NCI-H2081 treated with DMSO at 0.1 percent for 48 hours (cell line): ENCODE results near the gene DPM3.
A peak's percentile ranks its signal among the peaks of the same experiment; 100 is the strongest.

Experiments
- DNase-seq: peaks from one replicate; lab custom pipeline; 2025; lab: John Stamatoyannopoulos, UW

DPM3 gene

GRCh38 chr1:155093911-155094621 is 46.3 kb downstream of the DPM3 start:
- peak; percentile 23 for DNase-seq

GRCh38 chr1:155092641-155093040 is 47.7 kb downstream of the DPM3 start:
- no peak for DNase-seq

- DNase-seq: no peak
Measured at GRCh38 chr1:155092131-155092530, 48.2 kb downstream of the DPM3 start.

GRCh38 chr1:155091071-155092051 is 49.0 kb downstream of the DPM3 start:
- DNase-seq: peak; percentile 26
